SK-N-MC (cell line): ENCODE data around the gene ACO2.
"Not testable (repeated sequence)": the region's sequence is repeated elsewhere in the genome, so short reads cannot be mapped to it uniquely, and the experiment has no call there.

Experiments used
- DNase-seq: peaks from one replicate; pipeline ENCODE4 v3.0.0-alpha.2; 2011; ENCODE audit warnings: low read depth, low spot score
- H3K27ac ChIP-seq: fragments of 200-600 bp; sonication (generic); 2 replicates; pipeline ENCODE4 v1.5.1; 2016; ENCODE audit warnings: mixed run types
- H3K36me3 ChIP-seq: fragments of 200-600 bp; sonication (generic); 2 replicates; pipeline ENCODE4 v1.6.1; 2017; ENCODE audit warnings: antibody characterized with exemption, low read length, mixed read lengths; ENCODE audit not compliant: insufficient read depth
- H3K4me3 ChIP-seq: fragments of 200-600 bp; sonication (generic); 2 replicates; pipeline ENCODE4 v1.5.1; 2016
- H3K9ac ChIP-seq: fragments of 200-600 bp; sonication (generic); 2 replicates; pipeline ENCODE4 v1.8.0; 2017; ENCODE audit warnings: mixed run types, mixed read lengths; ENCODE audit not compliant: insufficient read length
- H3K9me3 ChIP-seq: fragments of 200-600 bp; sonication (generic); 2 replicates; pipeline ENCODE4 v1.6.1; 2017; ENCODE audit warnings: low read depth, mild to moderate bottlenecking, antibody characterized with exemption, low read length, moderate library complexity, mixed read lengths
- EZH2 ChIP-seq: fragments of 200-600 bp; sonication (generic); IDR thresholded peaks from one replicate; pipeline ENCODE4 v1.6.1; 2017; ENCODE audit warnings: antibody characterized with exemption
- FOXP2 ChIP-seq: optimal IDR thresholded peaks from 2 replicates; pipeline ENCODE3; 2011; ENCODE audit warnings: mild to moderate bottlenecking, moderate library complexity; ENCODE audit not compliant: insufficient read depth; ENCODE audit errors: extremely low read length, control extremely low read depth
- POLR2AphosphoS5 ChIP-seq: IDR thresholded peaks from 2 replicates; pipeline ENCODE4 v1.6.1; 2012; ENCODE audit warnings: mild to moderate bottlenecking, low read depth, low read length, borderline replicate concordance

The ACO2 gene

GRCh38 chr22:41468381-41469217 is at the start of gene ACO2, which contains the start of gene PHF5A:
TSS of gene ACO2 (plus strand) at chr22:41469117. CDS start at chr22:41469147, 30 bp downstream.
TSS of gene PHF5A (minus strand) at chr22:41468692. CDS start at chr22:41468653, 39 bp downstream.
- Histone ChIP-seq H3K4me3 (peak within 1 kb of the TSS; percentile 92), H3K9ac (peak within 1 kb of the TSS; percentile 92), H3K36me3 (peaks cover 41% of the 10 kb centered on the region), H3K27ac (peak within 1 kb of the TSS; percentile 97), H3K9me3 (no peaks in the 10 kb centered on the region)
- peak; percentile 95 for DNase-seq
- TF ChIP-seq POLR2AphosphoS5 (peak; percentile 66), FOXP2 (peak; percentile 70), EZH2 (no peak)

GRCh38 chr22:41425660-41426365 is 43.1 kb upstream of the ACO2 start:
- no peak overlapping the region for H3K27ac ChIP-seq
- DNase-seq = no peak
- TF ChIP-seq POLR2AphosphoS5 (no peak), EZH2 (no peak), FOXP2 (no peak)

DNA sequence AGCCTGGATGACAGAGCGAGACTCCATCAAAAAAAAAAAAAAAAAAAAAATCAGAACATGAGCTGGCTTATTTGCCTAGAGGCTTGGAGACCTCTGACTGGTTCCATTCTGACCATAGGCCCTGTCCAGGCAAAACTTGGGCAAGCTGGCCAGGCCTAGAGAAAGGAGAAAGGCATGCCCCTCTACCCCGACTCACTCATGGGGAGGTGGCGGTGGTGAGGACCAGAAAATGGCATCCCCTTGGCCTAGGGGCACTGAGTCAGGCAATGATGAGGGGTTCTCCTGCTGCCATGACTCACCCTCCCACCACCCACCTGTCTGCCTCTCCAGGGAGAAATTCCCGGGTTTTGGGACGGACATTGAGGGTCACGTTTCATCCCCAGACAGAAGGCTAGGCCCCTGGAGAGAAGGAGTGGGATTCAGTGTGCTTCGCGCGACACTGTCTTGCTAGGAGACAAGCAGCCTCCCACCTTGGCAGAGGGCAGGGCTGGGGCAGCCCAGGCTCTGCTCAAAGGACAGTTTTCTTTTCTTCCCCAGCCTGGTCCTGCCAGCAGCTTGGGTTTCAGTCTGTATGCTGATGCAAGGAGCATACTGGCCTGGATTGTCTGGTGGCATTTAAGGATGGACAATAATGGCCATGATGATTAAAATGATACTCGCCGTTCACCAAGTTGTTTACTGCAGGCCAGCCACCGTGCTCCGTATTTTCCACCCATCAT is 39.5 kb upstream of the ACO2 start:
- no peaks in the 10 kb centered on the region; the same call in 1 of the 2 replicates for H3K36me3 ChIP-seq
- no peaks in the 10 kb centered on the region for H3K9me3 ChIP-seq
- TF ChIP-seq FOXP2 (no peak), POLR2AphosphoS5 (no peak), EZH2 (no peak)
- no peak overlapping the region for H3K4me3 ChIP-seq
- no peak for DNase-seq
- no peak overlapping the region for H3K9ac ChIP-seq
- H3K27ac ChIP-seq = no peak overlapping the region

More at GRCh38 chr22:41425660-41426365, 43.1 kb upstream of the ACO2 start:
- Histone ChIP-seq H3K36me3 (no peaks in the 10 kb centered on the region), H3K9me3 (no peaks in the 10 kb centered on the region), H3K9ac (no peak overlapping the region), H3K4me3 (no peak overlapping the region)

DNA sequence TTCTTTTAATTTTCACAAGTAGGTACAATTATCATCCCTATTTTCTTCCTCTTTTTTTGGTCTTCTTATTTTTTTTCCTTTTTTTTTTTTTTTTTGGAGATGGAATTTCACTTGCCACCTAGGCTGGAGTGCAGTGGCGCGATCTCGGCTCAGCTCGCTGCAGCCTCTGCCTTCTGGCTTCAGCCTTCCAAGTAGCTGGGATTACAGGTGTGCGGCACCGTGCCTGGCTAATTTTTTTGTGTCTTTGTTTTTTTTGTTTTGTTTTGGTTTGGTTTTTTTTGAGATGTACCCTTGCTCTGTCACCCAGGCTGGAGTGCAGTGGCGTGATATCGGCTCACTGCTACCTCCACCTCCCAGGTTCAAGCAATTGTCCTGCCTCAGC is 39.0 kb upstream of the ACO2 start:
- no peak for DNase-seq
- no peak overlapping the region for H3K4me3 ChIP-seq
- no peaks in the 10 kb centered on the region for H3K9me3 ChIP-seq
- no peak overlapping the region for H3K27ac ChIP-seq
- peaks cover 4% of the 10 kb centered on the region for H3K36me3 ChIP-seq
- H3K9ac ChIP-seq = no peak overlapping the region
- TF ChIP-seq FOXP2 (no peak), POLR2AphosphoS5 (no peak), EZH2 (no peak)

DNA sequence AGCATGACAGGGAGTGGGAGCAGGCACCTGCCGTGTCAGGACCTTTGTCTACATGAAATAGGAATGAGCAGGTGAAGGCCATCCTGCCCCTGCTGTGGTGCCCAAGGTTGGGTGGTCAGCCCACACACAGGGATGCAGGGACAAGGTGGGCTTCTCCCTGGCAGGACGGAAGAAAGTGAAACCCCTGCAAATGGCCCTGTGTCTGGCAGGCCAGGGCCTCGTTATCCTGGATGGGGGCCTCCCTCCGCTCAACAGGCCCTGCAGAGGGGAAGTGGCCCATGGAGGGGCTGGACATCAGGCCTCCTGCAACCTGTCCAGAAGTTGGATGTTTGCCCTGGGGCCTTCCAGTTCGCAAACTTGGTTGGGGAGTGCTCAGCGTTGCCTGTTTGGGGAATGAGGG is 37.3 kb upstream of the ACO2 start:
- TF ChIP-seq POLR2AphosphoS5 = no peak
- TF ChIP-seq EZH2 = no peak
- no peak for TF ChIP-seq FOXP2
- Histone ChIP-seq H3K9ac (no peak overlapping the region), H3K9me3 (no peaks in the 10 kb centered on the region), H3K27ac (no peak overlapping the region), H3K4me3 (no peak overlapping the region), H3K36me3 (peaks cover 21% of the 10 kb centered on the region)
- no peak for DNase-seq

DNA sequence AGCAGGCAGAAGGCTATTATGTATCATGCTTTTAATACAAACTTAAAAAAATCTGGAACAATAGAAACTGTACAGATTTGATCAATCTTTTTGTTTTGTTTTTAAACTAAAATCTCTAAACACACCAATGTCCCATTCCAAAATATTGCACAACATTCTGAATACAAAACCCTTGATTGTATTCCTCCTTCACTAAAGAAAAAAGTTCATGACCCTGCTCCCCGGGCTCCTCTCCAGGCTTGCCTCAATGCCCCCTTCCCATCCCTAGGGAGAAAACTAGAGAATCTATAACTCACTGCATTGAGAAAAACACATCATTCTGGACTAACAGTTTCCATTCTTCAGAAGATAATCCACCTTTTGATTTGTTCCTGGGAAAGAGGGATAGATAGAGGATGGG is 35.4 kb upstream of the ACO2 start:
- not testable (repeated sequence) for DNase-seq

GRCh38 chr22:41434361-41435003 is 34.4 kb upstream of the ACO2 start:
- H3K9me3 ChIP-seq, H3K27ac ChIP-seq, DNase-seq, H3K4me3 ChIP-seq, H3K9ac ChIP-seq: not testable (repeated sequence)
- peaks cover 29% of the 10 kb centered on the region for H3K36me3 ChIP-seq

More for the DNA sequence above, 35.4 kb upstream of the ACO2 start:
- H3K4me3 ChIP-seq, H3K27ac ChIP-seq, H3K9me3 ChIP-seq, H3K9ac ChIP-seq: not testable (repeated sequence)
- peaks cover 29% of the 10 kb centered on the region for H3K36me3 ChIP-seq

DNA sequence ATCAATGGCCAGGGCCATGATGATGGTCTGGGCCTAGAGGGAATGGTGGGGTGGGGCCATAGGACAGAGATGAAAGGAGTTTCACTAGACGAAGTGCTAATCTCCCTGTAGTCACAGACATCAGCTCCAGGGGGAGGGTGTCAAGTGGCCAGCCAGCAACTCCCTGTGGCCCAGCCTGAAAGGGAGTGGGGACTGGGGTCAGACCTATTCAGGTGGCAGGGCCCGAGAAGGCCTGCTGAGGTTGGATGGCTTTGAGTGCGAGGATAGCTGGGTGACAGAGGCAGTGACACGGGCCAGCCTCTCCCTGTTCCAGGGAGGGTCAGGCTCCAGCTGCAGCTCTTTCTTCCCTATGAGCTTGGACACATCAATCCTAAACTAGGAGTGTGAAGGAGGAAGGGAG is 33.4 kb upstream of the ACO2 start:
- Histone ChIP-seq H3K9ac (no peak overlapping the region), H3K27ac (no peak overlapping the region), H3K9me3 (no peaks in the 10 kb centered on the region), H3K36me3 (peaks cover 29% of the 10 kb centered on the region), H3K4me3 (no peak overlapping the region)
- DNase-seq = no peak
- TF ChIP-seq FOXP2 (no peak), POLR2AphosphoS5 (no peak), EZH2 (no peak)
